SK-N-SH (cell line): ENCODE measurements around the gene MCC. TPM values are rescaled to one million over a fixed set of nuclear protein-coding genes. Genes with fewer than 3 reads are reported as not detected.

Experiments
- CTCF ChIA-PET: fragments of 300-600, 350-600 bp; formaldehyde crosslinking; extraction: SDS; loops from one replicate; lab custom pipeline; 2021; lab: Yijun Ruan, JAX
- POLR2A ChIA-PET: fragments of 350-600 bp; sonication (Branson Sonifier 250); formaldehyde crosslinking; extraction: SDS; loops from one replicate; lab custom pipeline; 2020; ENCODE audit warnings: antibody characterized with exemption, inconsistent platforms; lab: Yijun Ruan, JAX
- DNase-seq: peaks from one replicate; pipeline ENCODE4 v3.0.0; 2012
- H2AFZ ChIP-seq: fragments of 200-600 bp; sonication (generic); 2 replicates; pipeline ENCODE4 v1.8.1; 2016; ENCODE audit warnings: antibody characterized with exemption, mild to moderate bottlenecking, low read depth
- H3F3A ChIP-seq: fragments of 200-600 bp; sonication (generic); replicated peaks from 2 replicates; pipeline ENCODE3; 2016; ENCODE audit warnings: antibody characterized with exemption, mild to moderate bottlenecking; ENCODE audit not compliant: insufficient read depth
- H3K27ac ChIP-seq, 2 experiments: fragments of 200-500 bp in 1 of 2; fragments of 200-600 bp in 1 of 2; sonication (Bioruptor generic) in 1 of 2; sonication (generic), shearing (Covaris generic) in 1 of 2; 2 replicates each; pipeline versions ENCODE4 v1.5.1 to v1.6.1; 2014 to 2016; ENCODE audit warnings: low read depth in 2 of 2, inconsistent platforms in 1 of 2, low read length in 1 of 2, mild to moderate bottlenecking in 1 of 2, mixed read lengths in 1 of 2
- H3K27me3 ChIP-seq: fragments of 200-600 bp; sonication (generic), shearing (Covaris generic); 2 replicates; pipeline ENCODE4 v1.6.1; 2016; ENCODE audit warnings: mixed run types; ENCODE audit not compliant: insufficient read depth
- H3K36me3 ChIP-seq, 2 experiments: fragments of 200-500 bp in 1 of 2; fragments of 200-600 bp in 1 of 2; sonication (Bioruptor generic) in 1 of 2; sonication (generic) in 1 of 2; replicated peaks in 1 of 2; 2 replicates each; pipeline versions ENCODE3 to v1.5.1; 2014 to 2016; ENCODE audit warnings: low read length in 1 of 2, mild to moderate bottlenecking in 1 of 2; ENCODE audit not compliant: insufficient read depth in 2 of 2, control insufficient read depth in 1 of 2
- H3K4me1 ChIP-seq, 2 experiments: fragments of 200-500 bp in 1 of 2; fragments of 200-600 bp in 1 of 2; sonication (Bioruptor generic) in 1 of 2; sonication (generic), shearing (Covaris generic) in 1 of 2; 2 replicates each; pipeline versions ENCODE4 v1.5.1 to v1.6.1; 2014 to 2016; ENCODE audit warnings: low read depth in 1 of 2, low read length in 1 of 2, mixed run types in 1 of 2; ENCODE audit not compliant: insufficient read depth in 2 of 2, control insufficient read depth in 1 of 2
- H3K4me2 ChIP-seq: fragments of 200-600 bp; sonication (generic), shearing (Covaris generic); 2 replicates; pipeline ENCODE4 v1.6.1; 2017; ENCODE audit warnings: mixed run types
- H3K4me3 ChIP-seq, 2 experiments: fragments of 200-500 bp in 1 of 2; fragments of 200-600 bp in 1 of 2; sonication (Bioruptor generic) in 1 of 2; sonication (generic), shearing (Covaris generic) in 1 of 2; 2 replicates each; pipeline versions ENCODE4 v1.5.1 to v1.8.1; 2014 to 2016; ENCODE audit warnings: low read depth in 2 of 2, inconsistent platforms in 1 of 2, low read length in 1 of 2, mild to moderate bottlenecking in 1 of 2, mixed read lengths in 1 of 2, moderate library complexity in 1 of 2
- H3K79me2 ChIP-seq: fragments of 200-600 bp; sonication (generic); 2 replicates; pipeline ENCODE4 v1.8.1; 2017; ENCODE audit warnings: mild to moderate bottlenecking; ENCODE audit not compliant: insufficient read depth
- H3K9ac ChIP-seq: fragments of 200-600 bp; sonication (generic); 2 replicates; pipeline ENCODE4 v1.6.1; 2017; ENCODE audit warnings: mixed run types
- H3K9me2 ChIP-seq: fragments of 200-600 bp; sonication (generic); 2 replicates; pipeline ENCODE4 v1.6.1; 2017; ENCODE audit warnings: mixed run types
- H3K9me3 ChIP-seq: fragments of 200-600 bp; sonication (generic); 2 replicates; pipeline ENCODE4 v1.6.1; 2017; ENCODE audit warnings: mixed run types, mild to moderate bottlenecking, moderate library complexity
- H4K20me1 ChIP-seq: fragments of 200-600 bp; sonication (generic); 2 replicates; pipeline ENCODE4 v1.6.1; 2017; ENCODE audit warnings: mild to moderate bottlenecking, mixed run types; ENCODE audit not compliant: insufficient read depth
- CHD2 ChIP-seq: fragments of 150-350 bp; IDR thresholded peaks from 2 replicates; pipeline ENCODE4 v1.6.1; 2018; ENCODE audit warnings: low read length; ENCODE audit not compliant: partially characterized antibody
- EP300 ChIP-seq, 2 experiments: IDR thresholded peaks; 2 replicates each; pipeline versions ENCODE4 v1.4.0 to v1.6.1; 2012; ENCODE audit warnings: borderline replicate concordance in 1 of 2, low read depth in 1 of 2, low read length in 1 of 2
- FOSL2 ChIP-seq: IDR thresholded peaks from 2 replicates; pipeline ENCODE4 v1.4.0; 2012; ENCODE audit warnings: low read depth, mild to moderate bottlenecking, moderate library complexity, borderline replicate concordance
- FOXJ3 ChIP-seq: sonication (generic); formaldehyde crosslinking; IDR thresholded peaks from 2 replicates; pipeline ENCODE4 v1.5.1; 2020; ENCODE audit warnings: mild to moderate bottlenecking, missing genetic modification reagents
- GABPA ChIP-seq: IDR thresholded peaks from 2 replicates; pipeline ENCODE4 v1.4.0; 2012; ENCODE audit warnings: low read depth, mild to moderate bottlenecking
- GATA2 ChIP-seq: sonication (generic); formaldehyde crosslinking; IDR thresholded peaks from 2 replicates; pipeline ENCODE4 v1.5.0; 2020; ENCODE audit warnings: mild to moderate bottlenecking, missing genetic modification reagents
- MAX ChIP-seq: IDR thresholded peaks from 2 replicates; pipeline ENCODE4 v1.4.0; 2012; ENCODE audit warnings: low read depth
- MEF2A ChIP-seq: IDR thresholded peaks from 2 replicates; pipeline ENCODE4 v1.4.0; 2012; ENCODE audit warnings: low read depth, borderline replicate concordance
- NFIC ChIP-seq: IDR thresholded peaks from 2 replicates; pipeline ENCODE4 v1.4.0; 2012; ENCODE audit warnings: borderline replicate concordance
- NRF1 ChIP-seq: IDR thresholded peaks from 2 replicates; pipeline ENCODE4 v1.6.1; 2012; ENCODE audit warnings: low read depth, mild to moderate bottlenecking, low read length
- POLR2AphosphoS5 ChIP-seq: IDR thresholded peaks from 2 replicates; pipeline ENCODE4 v1.6.1; 2012; ENCODE audit warnings: low read depth, low read length
- RCOR1 ChIP-seq: fragments of 150-350 bp; IDR thresholded peaks from 2 replicates; pipeline ENCODE4 v1.6.1; 2017; ENCODE audit warnings: antibody characterized with exemption, low read length
- RFX5 ChIP-seq: IDR thresholded peaks from 2 replicates; pipeline ENCODE4 v1.6.1; 2012; ENCODE audit warnings: mild to moderate bottlenecking, improper control_type of control experiment, low read length
- SIN3A ChIP-seq: IDR thresholded peaks from 2 replicates; pipeline ENCODE4 v1.6.1; 2012; ENCODE audit warnings: low read depth, mild to moderate bottlenecking, low read length, moderate library complexity, borderline replicate concordance
- TCF12 ChIP-seq: IDR thresholded peaks from 2 replicates; pipeline ENCODE4 v1.4.0; 2012
- TEAD4 ChIP-seq: IDR thresholded peaks from 2 replicates; pipeline ENCODE4 v1.4.0; 2012; ENCODE audit warnings: mild to moderate bottlenecking, borderline replicate concordance; ENCODE audit not compliant: insufficient read depth
- WGBS: methylation state at CpG from one replicate; pipeline ENCODE4 v1.1.6; 2017; ENCODE audit warnings: low lambda C conversion rate; 5-methylcytosine and 5-hydroxymethylcytosine counted together
- polyA plus RNA-seq, 3 experiments: library from polyadenylated mRNA; depleted of rRNA; stranded (reverse); fragments of >200 nt; gene quantifications; 2 replicates each; pipeline ENCODE4 v1.2.3, GENCODE V29; 2012
- TF ChIP-seq, protein P1 (sequence below): IDR thresholded peaks from 2 replicates; pipeline ENCODE4 v1.4.0; 2012; ENCODE audit warnings: low read depth, borderline replicate concordance
- TF ChIP-seq, protein P2 (sequence below): fragments of 150-350 bp; IDR thresholded peaks from 2 replicates; pipeline ENCODE4 v1.6.1; 2016; ENCODE audit warnings: mild to moderate bottlenecking, low read depth, low read length
- TF ChIP-seq, protein P3 (sequence below): IDR thresholded peaks from 2 replicates; pipeline ENCODE4 v1.6.1; 2012; ENCODE audit warnings: mild to moderate bottlenecking, low read depth, low read length, moderate library complexity
- TF ChIP-seq, protein P4 (sequence below): fragments of 150-350 bp; IDR thresholded peaks from 2 replicates; pipeline ENCODE4 v1.6.1; 2017; ENCODE audit warnings: antibody characterized with exemption, low read length, low read depth, borderline replicate concordance

The MCC gene
- polyA plus RNA-seq, 1 of the 3 experiments (the other 2 are of a cell fraction): 3.6 TPM

- no peak for TF ChIP-seq FOSL2
- TF ChIP-seq, protein P1, sequence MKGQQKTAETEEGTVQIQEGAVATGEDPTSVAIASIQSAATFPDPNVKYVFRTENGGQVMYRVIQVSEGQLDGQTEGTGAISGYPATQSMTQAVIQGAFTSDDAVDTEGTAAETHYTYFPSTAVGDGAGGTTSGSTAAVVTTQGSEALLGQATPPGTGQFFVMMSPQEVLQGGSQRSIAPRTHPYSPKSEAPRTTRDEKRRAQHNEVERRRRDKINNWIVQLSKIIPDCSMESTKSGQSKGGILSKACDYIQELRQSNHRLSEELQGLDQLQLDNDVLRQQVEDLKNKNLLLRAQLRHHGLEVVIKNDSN: no peak
- TF ChIP-seq FOXJ3 (CRISPR knock-in tag): no peak
- no peak for TF ChIP-seq TEAD4
- TF ChIP-seq, protein P2, sequence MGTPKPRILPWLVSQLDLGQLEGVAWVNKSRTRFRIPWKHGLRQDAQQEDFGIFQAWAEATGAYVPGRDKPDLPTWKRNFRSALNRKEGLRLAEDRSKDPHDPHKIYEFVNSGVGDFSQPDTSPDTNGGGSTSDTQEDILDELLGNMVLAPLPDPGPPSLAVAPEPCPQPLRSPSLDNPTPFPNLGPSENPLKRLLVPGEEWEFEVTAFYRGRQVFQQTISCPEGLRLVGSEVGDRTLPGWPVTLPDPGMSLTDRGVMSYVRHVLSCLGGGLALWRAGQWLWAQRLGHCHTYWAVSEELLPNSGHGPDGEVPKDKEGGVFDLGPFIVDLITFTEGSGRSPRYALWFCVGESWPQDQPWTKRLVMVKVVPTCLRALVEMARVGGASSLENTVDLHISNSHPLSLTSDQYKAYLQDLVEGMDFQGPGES: no peak
- TF ChIP-seq, protein P3, sequence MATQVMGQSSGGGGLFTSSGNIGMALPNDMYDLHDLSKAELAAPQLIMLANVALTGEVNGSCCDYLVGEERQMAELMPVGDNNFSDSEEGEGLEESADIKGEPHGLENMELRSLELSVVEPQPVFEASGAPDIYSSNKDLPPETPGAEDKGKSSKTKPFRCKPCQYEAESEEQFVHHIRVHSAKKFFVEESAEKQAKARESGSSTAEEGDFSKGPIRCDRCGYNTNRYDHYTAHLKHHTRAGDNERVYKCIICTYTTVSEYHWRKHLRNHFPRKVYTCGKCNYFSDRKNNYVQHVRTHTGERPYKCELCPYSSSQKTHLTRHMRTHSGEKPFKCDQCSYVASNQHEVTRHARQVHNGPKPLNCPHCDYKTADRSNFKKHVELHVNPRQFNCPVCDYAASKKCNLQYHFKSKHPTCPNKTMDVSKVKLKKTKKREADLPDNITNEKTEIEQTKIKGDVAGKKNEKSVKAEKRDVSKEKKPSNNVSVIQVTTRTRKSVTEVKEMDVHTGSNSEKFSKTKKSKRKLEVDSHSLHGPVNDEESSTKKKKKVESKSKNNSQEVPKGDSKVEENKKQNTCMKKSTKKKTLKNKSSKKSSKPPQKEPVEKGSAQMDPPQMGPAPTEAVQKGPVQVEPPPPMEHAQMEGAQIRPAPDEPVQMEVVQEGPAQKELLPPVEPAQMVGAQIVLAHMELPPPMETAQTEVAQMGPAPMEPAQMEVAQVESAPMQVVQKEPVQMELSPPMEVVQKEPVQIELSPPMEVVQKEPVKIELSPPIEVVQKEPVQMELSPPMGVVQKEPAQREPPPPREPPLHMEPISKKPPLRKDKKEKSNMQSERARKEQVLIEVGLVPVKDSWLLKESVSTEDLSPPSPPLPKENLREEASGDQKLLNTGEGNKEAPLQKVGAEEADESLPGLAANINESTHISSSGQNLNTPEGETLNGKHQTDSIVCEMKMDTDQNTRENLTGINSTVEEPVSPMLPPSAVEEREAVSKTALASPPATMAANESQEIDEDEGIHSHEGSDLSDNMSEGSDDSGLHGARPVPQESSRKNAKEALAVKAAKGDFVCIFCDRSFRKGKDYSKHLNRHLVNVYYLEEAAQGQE: no peak
- TF ChIP-seq GABPA: no peak
- TF ChIP-seq NFIC: no peak
- TF ChIP-seq SIN3A: no peak
- TF ChIP-seq MEF2A: no peak
- no peak for TF ChIP-seq NRF1
- no peak for TF ChIP-seq RFX5
- no peak for TF ChIP-seq TCF12
- no peak for TF ChIP-seq RCOR1
- TF ChIP-seq GATA2 (CRISPR knock-in tag): no peak
- no peak for TF ChIP-seq MAX
- TF ChIP-seq, protein P4, sequence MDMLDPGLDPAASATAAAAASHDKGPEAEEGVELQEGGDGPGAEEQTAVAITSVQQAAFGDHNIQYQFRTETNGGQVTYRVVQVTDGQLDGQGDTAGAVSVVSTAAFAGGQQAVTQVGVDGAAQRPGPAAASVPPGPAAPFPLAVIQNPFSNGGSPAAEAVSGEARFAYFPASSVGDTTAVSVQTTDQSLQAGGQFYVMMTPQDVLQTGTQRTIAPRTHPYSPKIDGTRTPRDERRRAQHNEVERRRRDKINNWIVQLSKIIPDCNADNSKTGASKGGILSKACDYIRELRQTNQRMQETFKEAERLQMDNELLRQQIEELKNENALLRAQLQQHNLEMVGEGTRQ: no peak
- no peak for TF ChIP-seq EP300 (IDR thresholded peaks at IDR 0.05; ENCODE audit: borderline replicate concordance in 1 of 2, low read depth in 1 of 2, low read length in 1 of 2)
- TF ChIP-seq POLR2AphosphoS5: no peak
- TF ChIP-seq CHD2: no peak
- TF ChIP-seq, all 33 proteins: peak for 0
- no peak overlapping the region for H2AFZ ChIP-seq
- H4K20me1 ChIP-seq: no peaks in the 10 kb centered on the region
- H3F3A ChIP-seq: no peaks in the 10 kb centered on the region
- H3K36me3 ChIP-seq: no peaks in the 10 kb centered on the region
- H3K9me2 ChIP-seq: no peaks in the 10 kb centered on the region
- no peaks in the 10 kb centered on the region for H3K9me3 ChIP-seq
- no peaks in the 10 kb centered on the region for H3K27me3 ChIP-seq
- no peak overlapping the region for H3K4me3 ChIP-seq
- POLR2A ChIA-PET: no interaction called here
- no peak overlapping the region for H3K4me2 ChIP-seq
- no peaks in the 10 kb centered on the region for H3K79me2 ChIP-seq
- H3K9ac ChIP-seq: no peak overlapping the region
- CTCF ChIA-PET: interaction anchor here (1.4 kb wide), 1 partner anchor 56 kb away, joined by 3 read pairs; no protein-coding TSS in a partner anchor
- DNase-seq: no peak
- H3K4me1 ChIP-seq: no peaks in the 10 kb centered on the region; a peak in 1 of 4 replicates
- WGBS: 87% methylated on average over 3 of the region's 4 CpGs
- H3K27ac ChIP-seq: no peak overlapping the region
These were observed 52.7 kb downstream of the MCC start for GRCh38 chr5:113435575-113435974.
